Measurements from ENCODE around the gene CTSD. TPM values are rescaled to one million over a fixed set of nuclear protein-coding genes. Genes with fewer than 3 reads are reported as not detected.

The CTSD gene
- total RNA-seq, 1 experiment from 2014 or later, result 199 TPM

- Mint-ChIP-seq H3K36me3 (no peaks in the 10 kb centered on the region), H3K4me3 (no peak overlapping the region), H3K27me3 (ENCODE audit: low read depth) (peaks cover 11% of the 10 kb centered on the region), H3K27ac (no peak overlapping the region), H3K4me1 (peaks cover 10% of the 10 kb centered on the region), H3K9me3 (no peaks in the 10 kb centered on the region)
- CTCF ChIA-PET, result interaction anchor here (2.1 kb wide), 1 partner anchor 60 kb away, joined by 5 read pairs; no protein-coding TSS in a partner anchor
- DNase-seq (ENCODE audit: low spot score) (no peak), ATAC-seq (no peak)
- POLR2A ChIA-PET, result no interaction called here
- TF ChIP-seq ZNF396 (CRISPR knock-in tag; IDR thresholded peaks at IDR 0.05; ENCODE audit: borderline replicate concordance) (no peak), PREB (CRISPR knock-in tag; IDR thresholded peaks at IDR 0.05; ENCODE audit: borderline replicate concordance) (no peak), ZNF219 (CRISPR knock-in tag; IDR thresholded peaks at IDR 0.05; ENCODE audit: borderline replicate concordance) (no peak), JUN (CRISPR knock-in tag; IDR thresholded peaks at IDR 0.05) (no peak), PRDM15 (CRISPR knock-in tag; IDR thresholded peaks at IDR 0.05) (no peak), CREB1 (CRISPR knock-in tag; IDR thresholded peaks at IDR 0.05) (no peak), ZSCAN18 (CRISPR knock-in tag; IDR thresholded peaks at IDR 0.05) (no peak)
Measured at GRCh38 chr11:1754376-1755150, 9.2 kb downstream of the CTSD start.

GRCh38 chr11:1753929-1754305, 9.8 kb downstream of the CTSD start:
- H3K4me3 Mint-ChIP-seq, result no peak overlapping the region
- H3K9me3 Mint-ChIP-seq, result no peaks in the 10 kb centered on the region
- ChIA-PET POLR2A (no interaction called here), CTCF (no interaction called here)
- DNase-seq (ENCODE audit: low spot score), result no peak
- H3K27me3 Mint-ChIP-seq (ENCODE audit: low read depth), result peaks cover 17% of the 10 kb centered on the region
- TF ChIP-seq FOXP4 (CRISPR knock-in tag; IDR thresholded peaks at IDR 0.05) (no peak), RELA (CRISPR knock-in tag; IDR thresholded peaks at IDR 0.05; ENCODE audit: borderline replicate concordance) (no peak), E2F4 (CRISPR knock-in tag; IDR thresholded peaks at IDR 0.05; ENCODE audit: borderline replicate concordance, low read depth) (no peak), AR (CRISPR knock-in tag; IDR thresholded peaks at IDR 0.05) (no peak), CREB1 (CRISPR knock-in tag; IDR thresholded peaks at IDR 0.05) (no peak), MAX (CRISPR knock-in tag; IDR thresholded peaks at IDR 0.05) (no peak), E2F1 (CRISPR knock-in tag; IDR thresholded peaks at IDR 0.05) (no peak), ZNF423 (CRISPR knock-in tag; IDR thresholded peaks at IDR 0.05) (no peak)
- H3K27ac Mint-ChIP-seq, result no peak overlapping the region
- ATAC-seq, result no peak
- H3K4me1 Mint-ChIP-seq, result peaks cover 12% of the 10 kb centered on the region
- no peaks in the 10 kb centered on the region for H3K36me3 Mint-ChIP-seq
